Measurements from ENCODE around the gene FBN2. TPM values are rescaled to one million over a fixed set of nuclear protein-coding genes. Genes with fewer than 3 reads are reported as not detected.

Gene FBN2
- total RNA-seq, 4 donors from 2014 or later = 0.04 to 0.39 (median 0.15) TPM; not detected in 1

DNA sequence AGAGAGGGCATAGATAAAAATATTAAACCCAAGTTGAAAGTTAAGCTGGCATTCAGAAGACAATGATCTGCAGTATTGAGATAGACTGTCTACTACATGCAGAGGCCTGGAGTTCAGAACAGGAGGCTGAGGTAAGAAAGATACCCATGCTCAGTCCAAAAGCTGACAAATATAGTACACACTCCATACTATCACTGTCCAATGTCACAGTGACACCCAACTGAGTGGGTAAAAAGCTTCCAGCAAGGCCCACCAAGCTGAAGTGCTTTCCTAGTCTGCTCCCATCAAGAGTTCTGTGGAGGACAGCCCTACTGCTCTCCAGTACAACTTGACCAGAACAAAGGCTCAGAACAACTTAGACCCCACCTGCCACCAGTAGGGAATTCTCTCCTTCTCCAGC is 329.6 kb downstream of the FBN2 start:
- H3K4me3 ChIP-seq (ENCODE audit: low read depth, poor library complexity, severe bottlenecking) = no peak overlapping the region
- no peak for TF ChIP-seq POLR2A (IDR thresholded peaks at IDR 0.05)
- TF ChIP-seq, protein P1, sequence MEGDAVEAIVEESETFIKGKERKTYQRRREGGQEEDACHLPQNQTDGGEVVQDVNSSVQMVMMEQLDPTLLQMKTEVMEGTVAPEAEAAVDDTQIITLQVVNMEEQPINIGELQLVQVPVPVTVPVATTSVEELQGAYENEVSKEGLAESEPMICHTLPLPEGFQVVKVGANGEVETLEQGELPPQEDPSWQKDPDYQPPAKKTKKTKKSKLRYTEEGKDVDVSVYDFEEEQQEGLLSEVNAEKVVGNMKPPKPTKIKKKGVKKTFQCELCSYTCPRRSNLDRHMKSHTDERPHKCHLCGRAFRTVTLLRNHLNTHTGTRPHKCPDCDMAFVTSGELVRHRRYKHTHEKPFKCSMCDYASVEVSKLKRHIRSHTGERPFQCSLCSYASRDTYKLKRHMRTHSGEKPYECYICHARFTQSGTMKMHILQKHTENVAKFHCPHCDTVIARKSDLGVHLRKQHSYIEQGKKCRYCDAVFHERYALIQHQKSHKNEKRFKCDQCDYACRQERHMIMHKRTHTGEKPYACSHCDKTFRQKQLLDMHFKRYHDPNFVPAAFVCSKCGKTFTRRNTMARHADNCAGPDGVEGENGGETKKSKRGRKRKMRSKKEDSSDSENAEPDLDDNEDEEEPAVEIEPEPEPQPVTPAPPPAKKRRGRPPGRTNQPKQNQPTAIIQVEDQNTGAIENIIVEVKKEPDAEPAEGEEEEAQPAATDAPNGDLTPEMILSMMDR (IDR thresholded peaks at IDR 0.05) = no peak
- intact Hi-C loops (cut with DNase I; ENCODE audit: low total_unique reads) = loop anchor here (10.0 kb wide), 1 partner anchor 444 kb away; no protein-coding TSS in a partner anchor
- DNase-seq (ENCODE audit: low spot score in 2 of 2) = no peak

Measured in lower leg skin (tissue), 4 donors.